ENCODE data around the gene PCSK4.

Gene PCSK4

DNA sequence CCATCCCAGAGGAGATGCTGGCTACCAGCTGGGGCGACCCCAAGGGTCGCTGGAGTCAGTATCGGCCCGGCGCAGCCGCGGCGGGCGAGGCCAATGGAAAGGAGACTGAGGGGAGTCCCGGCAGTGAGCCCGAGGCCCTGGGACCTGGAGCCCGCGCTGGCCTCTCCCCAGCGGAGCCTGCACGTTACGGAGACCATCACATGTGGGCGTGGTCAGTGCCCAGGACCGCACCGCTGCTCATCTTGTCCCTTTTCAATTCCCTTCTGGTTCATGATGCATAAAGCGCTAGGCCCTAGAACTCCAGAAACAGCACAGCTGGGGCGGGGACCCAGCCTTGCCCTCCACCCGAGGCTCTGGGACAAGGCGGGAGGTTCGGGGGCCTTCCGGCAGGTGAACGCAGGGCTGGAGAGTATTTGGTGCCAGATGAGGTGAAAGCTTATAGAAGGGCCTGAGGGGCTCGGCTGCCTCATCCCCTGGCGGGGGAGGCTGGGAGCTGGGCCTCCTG lies 19.1 kb downstream of the PCSK4 start:
- DNase-seq (ENCODE audit: low read depth, low spot score), result no peak

DNA sequence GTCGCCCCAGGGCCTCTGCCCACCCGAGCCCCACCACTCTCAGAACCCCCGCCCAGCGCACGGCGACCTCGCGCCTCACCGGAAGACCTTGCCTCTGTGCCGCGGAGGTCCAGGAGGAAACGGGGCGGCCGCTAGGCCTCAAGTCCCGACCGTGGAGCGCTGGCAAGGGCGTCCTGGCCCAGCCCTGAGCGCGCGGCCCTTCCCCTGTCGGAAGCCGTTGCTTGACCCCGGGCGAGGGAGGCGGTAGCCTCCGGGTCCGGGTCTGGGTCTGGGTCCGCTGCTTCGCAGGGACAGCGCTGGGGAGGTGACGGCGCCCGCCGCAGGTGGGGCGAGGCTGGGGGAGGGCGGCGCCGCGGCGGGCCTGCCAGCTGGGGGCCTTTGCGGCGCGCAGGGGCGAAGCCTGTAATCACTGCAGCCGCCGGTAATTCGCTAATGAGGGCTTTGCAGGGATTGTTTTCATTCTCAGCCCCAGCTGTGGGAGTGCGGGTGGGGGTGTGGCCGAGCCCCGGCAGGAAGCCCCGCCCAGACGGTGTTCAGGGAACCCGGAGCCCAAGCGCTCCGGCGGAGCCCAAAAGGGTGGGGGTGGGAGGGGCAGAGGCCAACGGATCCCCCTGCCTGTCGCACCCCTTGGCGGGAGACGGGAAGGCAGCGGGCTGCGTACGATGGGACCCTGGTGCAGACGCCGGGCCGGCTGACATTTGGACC lies 19.7 kb downstream of the PCSK4 start:
- DNase-seq (ENCODE audit: low read depth, low spot score), result peak; percentile 51

DNA sequence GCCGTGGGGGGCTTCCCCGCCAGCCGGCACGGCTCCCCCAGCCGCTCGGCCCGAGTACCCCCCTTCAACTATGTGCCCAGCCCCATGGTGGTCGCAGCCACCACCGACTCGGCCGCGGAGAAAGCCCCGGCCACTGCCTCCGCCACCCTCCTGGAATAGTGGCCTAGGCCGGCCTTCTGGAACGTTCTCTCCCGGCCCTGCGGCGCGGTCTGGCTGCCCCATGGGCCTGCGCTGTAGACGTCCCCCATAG lies 20.2 kb downstream of the PCSK4 start:
- DNase-seq (ENCODE audit: low read depth, low spot score), result no peak

DNA sequence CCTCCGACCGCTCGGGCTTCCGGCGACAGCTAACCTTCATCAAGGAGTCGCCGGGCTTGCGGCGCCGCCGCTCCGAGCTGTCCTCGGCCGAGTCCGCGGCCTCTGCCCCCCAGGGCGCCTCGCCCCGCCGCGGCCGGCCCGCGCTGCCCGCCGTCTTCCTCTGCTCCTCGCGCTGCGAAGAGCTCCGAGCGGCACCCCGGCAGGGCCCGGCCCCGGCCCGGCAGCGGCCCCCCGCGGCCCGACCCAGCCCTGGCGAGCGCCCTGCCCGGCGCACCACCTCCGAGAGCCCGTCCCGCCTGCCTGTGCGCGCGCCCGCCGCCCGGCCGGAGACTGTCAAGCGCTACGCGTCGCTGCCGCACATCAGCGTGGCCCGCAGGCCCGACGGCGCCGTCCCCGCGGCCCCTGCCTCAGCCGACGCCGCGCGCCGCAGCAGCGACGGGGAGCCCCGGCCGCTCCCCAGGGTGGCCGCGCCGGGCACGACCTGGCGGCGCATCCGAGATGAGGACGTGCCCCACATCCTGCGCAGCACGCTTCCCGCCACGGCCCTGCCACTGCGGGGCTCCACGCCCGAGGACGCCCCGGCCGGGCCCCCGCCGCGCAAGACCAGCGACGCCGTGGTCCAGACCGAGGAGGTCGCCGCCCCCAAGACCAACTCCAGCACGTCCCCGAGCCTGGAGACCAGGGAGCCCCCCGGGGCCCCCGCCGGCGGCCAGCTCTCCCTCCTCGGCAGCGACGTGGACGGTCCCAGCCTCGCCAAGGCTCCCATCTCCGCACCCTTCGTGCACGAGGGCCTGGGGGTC lies 20.7 kb downstream of the PCSK4 start:
- DNase-seq (ENCODE audit: low read depth, low spot score), result no peak

DNA sequence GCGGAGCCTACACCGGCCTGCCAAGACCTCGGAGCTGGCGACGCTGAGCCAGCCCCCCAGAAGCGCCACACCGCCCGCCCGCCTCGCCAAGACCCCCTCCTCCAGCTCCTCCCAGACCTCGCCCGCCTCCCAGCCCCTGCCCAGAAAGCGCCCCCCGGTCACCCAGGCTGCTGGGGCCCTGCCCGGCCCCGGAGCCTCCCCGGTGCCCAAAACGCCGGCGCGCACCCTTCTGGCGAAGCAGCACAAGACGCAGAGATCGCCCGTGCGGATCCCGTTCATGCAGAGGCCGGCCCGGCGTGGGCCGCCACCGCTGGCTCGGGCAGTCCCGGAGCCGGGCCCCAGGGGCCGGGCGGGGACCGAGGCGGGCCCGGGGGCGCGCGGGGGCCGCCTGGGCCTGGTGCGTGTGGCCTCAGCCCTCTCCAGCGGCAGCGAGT lies 21.3 kb downstream of the PCSK4 start:
- DNase-seq (ENCODE audit: low read depth, low spot score), result no peak

DNA sequence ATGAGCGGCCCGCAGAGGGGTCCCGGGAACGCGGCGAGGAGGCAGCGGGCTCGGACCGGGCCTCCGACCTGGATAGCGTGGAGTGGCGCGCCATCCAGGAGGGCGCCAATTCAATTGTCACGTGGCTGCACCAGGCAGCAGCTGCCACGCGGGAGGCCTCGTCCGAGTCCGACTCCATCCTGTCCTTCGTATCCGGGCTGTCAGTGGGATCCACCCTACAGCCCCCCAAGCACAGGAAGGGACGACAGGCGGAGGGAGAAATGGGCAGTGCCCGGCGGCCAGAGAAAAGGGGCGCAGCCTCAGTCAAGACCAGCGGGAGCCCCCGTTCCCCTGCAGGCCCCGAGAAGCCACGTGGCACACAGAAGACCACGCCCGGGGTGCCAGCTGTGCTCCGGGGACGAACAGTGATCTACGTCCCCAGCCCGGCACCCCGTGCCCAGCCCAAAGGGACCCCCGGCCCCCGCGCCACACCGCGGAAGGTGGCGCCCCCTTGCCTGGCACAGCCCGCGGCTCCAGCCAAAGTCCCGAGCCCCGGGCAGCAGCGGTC lies 21.8 kb downstream of the PCSK4 start:
- no peak for DNase-seq (ENCODE audit: low read depth, low spot score)

DNA sequence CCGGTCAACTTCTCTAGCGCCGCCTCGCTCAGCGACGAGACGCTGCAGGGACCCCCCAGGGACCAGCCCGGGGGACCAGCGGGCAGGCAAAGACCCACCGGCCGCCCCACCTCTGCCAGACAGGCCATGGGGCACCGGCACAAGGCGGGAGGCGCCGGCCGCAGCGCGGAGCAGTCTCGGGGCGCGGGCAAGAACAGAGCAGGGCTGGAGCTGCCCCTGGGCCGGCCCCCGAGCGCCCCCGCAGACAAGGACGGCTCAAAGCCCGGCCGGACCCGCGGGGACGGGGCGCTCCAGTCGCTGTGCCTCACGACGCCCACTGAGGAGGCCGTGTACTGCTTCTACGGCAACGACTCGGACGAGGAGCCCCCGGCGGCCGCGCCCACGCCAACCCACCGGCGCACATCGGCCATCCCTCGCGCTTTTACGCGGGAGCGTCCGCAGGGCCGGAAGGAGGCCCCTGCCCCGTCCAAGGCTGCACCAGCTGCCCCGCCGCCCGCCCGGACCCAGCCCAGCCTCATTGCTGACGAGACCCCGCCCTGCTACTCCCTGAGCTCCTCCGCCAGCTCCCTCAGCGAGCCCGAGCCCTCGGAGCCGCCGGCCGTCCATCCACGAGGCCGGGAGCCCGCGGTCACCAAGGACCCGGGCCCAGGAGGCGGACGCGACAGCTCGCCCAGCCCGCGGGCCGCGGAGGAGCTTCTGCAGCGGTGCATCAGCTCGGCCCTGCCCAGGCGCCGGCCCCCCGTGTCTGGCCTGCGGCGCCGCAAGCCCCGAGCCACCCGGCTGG lies 22.5 kb downstream of the PCSK4 start:
- DNase-seq (ENCODE audit: low read depth, low spot score), result no peak

DNA sequence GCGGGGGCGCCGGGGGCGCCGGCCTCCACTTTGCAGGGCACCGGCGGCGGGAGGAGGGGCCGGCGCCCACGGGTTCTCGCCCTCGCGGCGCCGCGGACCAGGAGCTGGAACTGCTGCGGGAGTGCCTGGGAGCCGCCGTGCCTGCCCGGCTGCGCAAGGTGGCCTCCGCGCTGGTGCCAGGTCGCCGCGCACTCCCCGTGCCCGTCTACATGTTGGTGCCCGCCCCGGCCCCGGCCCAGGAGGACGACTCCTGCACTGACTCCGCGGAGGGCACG lies 23.0 kb downstream of the PCSK4 start:
- DNase-seq (ENCODE audit: low read depth, low spot score), result no peak

DNA sequence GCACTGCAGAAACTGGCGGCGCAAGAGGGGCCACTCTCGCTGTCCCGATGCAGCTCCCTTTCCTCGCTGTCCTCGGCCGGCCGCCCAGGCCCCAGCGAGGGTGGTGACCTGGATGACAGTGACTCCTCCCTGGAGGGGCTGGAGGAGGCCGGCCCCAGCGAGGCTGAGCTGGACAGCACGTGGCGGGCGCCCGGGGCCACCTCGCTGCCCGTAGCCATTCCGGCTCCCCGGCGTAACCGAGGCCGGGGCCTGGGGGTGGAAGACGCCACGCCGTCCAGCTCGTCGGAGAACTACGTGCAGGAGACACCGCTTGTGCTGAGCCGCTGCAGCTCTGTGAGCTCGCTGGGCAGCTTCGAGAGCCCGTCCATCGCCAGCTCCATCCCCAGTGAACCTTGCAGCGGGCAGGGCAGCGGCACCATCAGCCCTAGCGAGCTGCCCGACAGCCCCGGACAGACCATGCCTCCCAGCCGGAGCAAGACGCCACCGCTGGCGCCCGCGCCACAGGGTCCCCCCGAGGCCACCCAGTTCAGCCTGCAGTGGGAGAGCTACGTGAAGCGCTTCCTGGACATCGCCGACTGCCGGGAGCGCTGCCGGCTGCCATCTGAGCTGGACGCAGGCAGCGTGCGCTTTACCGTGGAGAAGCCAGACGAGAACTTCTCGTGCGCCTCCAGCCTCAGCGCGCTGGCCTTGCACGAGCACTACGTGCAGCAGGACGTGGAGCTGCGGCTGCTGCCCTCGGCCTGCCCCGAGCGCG lies 23.5 kb downstream of the PCSK4 start:
- no peak for DNase-seq (ENCODE audit: low read depth, low spot score)

DNA sequence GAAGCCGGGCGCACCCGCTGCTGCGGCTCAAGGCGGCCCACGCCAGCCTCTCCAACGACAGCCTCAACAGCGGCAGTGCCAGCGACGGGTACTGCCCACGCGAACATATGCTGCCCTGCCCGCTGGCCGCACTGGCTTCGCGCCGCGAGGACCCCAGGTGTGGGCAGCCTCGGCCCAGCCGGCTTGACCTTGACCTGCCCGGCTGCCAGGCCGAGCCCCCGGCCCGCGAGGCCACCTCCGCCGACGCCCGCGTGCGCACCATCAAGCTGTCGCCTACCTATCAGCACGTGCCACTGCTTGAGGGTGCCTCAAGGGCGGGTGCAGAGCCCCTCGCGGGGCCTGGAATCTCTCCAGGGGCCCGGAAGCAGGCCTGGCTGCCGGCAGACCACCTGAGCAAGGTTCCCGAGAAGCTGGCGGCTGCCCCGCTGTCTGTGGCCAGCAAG lies 24.1 kb downstream of the PCSK4 start:
- DNase-seq (ENCODE audit: low read depth, low spot score), result no peak

DNA sequence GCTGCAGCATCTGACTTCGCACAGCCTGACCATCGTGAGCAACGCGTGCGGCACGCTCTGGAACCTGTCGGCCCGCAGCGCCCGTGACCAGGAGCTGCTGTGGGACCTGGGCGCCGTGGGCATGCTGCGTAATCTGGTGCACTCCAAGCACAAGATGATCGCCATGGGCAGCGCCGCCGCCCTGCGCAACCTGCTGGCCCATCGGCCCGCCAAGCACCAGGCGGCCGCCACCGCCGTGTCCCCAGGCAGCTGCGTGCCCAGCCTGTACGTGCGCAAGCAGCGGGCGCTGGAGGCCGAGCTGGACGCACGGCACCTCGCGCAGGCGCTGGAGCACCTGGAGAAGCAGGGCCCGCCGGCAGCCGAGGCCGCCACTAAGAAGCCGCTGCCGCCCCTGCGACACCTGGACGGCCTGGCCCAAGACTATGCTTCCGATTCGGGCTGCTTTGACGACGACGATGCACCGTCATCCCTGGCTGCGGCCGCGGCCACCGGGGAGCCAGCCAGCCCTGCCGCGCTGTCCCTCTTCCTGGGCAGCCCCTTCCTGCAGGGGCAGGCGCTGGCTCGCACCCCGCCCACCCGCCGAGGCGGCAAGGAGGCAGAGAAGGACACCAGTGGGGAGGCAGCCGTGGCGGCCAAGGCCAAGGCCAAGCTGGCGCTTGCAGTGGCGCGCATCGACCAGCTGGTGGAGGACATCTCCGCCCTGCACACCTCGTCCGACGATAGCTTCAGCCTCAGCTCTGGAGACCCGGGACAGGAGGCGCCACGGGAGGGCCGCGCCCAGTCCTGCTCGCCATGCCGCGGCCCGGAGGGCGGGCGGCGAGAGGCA lies 24.7 kb downstream of the PCSK4 start:
- DNase-seq (ENCODE audit: low read depth, low spot score), result no peak

DNA sequence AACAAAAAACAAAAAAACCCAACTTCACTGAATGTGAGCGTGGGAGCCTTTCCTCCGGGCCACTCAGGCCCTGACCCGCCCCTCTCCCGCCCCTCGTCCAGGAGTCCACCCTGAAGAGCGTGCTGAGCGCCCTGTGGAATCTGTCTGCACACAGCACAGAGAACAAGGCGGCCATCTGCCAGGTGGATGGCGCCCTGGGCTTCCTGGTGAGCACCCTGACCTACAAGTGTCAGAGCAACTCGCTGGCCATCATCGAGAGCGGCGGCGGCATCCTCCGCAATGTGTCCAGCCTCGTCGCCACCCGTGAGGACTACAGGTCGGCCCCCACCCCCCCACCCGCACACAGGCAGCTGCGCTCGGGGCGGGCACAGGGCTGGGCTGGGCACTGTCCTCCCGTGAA lies 28.3 kb downstream of the PCSK4 start:
- no peak for DNase-seq (ENCODE audit: low read depth, low spot score)

DNA sequence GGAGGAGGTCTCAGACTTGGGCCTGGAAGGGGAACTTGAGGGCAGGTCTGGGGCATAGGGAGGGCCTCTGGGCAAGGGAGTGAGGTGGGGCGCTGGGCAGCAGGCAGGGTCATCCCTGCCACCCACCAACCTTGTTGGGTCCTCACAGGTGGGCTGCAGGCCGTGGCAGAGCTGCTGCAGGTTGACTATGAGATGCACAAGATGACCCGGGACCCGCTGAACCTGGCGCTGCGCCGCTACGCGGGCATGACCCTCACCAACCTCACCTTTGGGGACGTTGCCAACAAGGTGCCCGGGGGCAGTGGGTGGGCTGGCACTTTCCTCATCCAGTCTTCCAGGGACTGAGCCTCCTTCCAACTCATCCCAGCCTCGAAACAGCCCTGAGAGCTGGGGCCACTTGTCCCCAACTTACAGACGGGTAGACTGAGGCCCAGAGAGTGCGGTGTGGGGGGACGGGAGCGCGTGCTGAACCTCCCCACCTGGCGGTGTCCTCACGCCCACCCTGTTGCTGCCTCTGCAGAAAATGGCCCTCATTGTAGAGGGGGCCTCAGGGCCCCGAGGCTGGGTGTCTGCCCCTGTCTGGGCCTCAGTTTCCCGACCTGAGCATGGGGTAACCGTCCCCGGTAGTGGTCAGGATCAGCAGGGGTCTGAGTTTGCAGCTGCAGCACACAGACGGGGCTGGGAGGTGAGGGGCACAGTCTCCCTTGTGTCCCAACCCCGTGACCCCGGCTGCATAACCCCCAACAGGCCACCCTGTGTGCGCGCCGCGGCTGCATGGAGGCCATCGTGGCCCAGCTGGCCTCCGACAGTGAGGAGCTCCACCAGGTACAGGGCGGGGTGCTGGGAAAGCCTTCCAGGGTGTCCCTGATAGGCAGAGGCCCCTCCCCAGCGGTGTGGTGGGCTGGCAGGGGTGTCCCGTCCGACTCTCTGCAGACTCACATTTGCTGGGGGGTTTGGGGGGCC lies 29.8 kb downstream of the PCSK4 start:
- no peak for DNase-seq (ENCODE audit: low read depth, low spot score)

DNA sequence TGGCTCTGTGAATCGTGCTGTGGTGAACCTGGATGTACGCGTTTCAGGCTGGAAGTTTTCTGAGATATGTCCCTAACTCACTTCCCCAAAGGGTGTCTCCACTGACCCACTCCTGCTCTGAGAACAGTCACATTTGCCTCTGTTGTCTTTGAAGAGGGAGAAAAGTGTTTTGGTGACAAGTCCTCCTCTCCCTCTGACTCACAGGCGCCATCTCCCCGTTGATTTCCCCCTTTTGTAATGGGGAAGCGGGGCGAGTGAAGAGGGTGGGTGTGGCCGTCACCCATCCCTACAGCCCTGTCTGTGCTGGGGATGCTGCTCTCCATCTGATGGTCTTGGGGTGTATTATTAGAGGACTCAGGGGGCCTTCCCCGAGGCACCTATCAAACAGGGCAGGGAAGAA lies 30.7 kb downstream of the PCSK4 start:
- DNase-seq (ENCODE audit: low read depth, low spot score), result no peak

DNA sequence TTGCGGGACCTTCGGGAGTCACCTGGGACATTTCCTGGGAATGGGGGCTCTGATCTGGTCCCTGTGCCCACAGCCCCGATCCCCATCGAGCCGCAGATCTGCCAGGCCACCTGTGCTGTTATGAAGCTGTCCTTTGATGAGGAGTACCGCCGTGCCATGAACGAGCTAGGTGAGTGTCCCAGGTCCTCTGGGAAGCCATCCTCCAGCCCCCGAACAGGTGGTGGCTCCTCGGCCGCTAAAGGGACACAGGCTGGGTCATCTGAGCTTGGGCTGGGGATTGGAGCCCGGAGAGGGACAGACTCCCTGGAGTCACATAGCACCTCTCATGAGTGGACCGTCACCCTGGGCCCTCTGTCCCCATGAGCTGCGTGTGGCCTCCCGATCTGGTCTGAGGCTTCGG lies 32.3 kb downstream of the PCSK4 start:
- DNase-seq (ENCODE audit: low read depth, low spot score), result no peak

DNA sequence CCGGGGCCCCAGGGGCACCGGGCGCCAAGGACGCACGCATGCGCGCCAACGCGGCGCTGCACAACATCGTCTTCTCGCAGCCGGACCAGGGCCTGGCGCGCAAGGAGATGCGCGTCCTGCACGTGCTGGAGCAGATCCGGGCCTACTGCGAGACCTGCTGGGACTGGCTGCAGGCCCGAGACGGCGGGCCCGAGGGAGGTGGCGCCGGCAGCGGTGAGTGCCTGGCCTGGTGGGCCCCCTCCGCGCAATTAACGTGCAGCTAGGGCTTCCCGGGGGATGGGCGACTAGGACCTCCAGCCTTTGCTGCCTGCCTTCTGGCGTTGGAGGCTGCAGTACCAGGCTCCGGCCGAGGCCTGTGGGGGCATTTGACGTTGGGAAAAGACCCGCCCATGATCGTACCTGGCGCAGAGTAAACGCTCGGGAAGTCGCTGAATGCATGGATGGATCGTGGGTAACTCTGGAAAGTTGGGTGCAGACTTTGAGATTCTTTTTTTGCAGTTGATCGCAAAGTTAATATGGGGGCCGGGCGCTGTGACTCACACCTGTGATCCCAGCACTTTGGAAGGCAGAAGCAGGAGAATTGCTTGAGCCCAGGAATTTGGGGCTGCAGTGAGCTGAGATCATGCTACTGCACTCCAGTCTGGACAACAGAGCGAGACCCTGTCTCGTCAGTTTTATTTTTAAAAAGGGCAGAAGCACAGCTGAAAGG lies 33.0 kb downstream of the PCSK4 start:
- DNase-seq (ENCODE audit: low read depth, low spot score), result no peak

DNA sequence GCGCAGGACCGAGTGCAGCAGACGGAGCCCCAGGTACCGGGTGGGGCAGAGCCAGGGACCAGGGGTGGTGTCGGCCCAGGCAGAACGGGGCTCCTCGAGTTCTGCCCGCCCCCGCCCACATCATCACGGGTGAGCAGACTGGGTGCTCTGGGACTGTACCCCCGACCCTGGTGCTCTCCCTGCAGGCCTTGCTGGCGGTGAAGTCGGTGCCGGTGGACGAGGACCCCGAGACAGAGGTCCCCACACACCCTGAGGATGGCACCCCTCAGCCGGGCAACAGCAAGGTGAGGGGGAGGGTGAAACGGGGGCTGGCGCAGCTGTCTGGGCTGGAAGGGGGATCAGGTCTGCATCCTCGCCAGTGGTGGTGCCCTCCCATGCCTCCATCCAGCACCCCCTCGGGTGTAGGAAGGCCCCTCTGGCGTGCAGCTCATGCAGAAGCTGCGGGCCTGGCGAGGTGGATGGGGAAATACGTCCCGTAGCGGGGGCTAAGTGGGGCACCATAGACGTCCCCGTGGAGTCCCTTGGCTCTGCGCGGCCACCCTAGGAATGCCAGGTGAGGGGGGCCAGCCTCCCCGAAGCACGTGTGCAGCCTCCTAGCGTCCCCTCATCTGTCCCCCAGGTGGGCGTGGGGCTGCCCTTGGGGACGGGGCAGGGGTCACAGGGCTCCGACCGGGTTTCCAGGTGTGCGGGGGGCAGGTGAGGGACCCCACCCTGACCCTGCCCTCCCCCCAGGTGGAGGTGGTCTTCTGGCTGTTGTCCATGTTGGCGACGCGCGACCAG lies 33.8 kb downstream of the PCSK4 start:
- DNase-seq (ENCODE audit: low read depth, low spot score), result no peak
